CD4-positive, alpha-beta T cell treated with Interleukin-6 at 100 ng/mL for 8 hours (primary cell): Measurements from ENCODE around the gene COL6A2.
"Not testable (repeated sequence)": the region's sequence is repeated elsewhere in the genome, so short reads cannot be mapped to it uniquely, and the experiment has no call there.

Experiments
- DNase-seq: peaks from one replicate; pipeline ENCODE4 v3.0.0-alpha.2; 2020; ENCODE audit warnings: mixed read lengths, low spot score

Gene COL6A2

DNA sequence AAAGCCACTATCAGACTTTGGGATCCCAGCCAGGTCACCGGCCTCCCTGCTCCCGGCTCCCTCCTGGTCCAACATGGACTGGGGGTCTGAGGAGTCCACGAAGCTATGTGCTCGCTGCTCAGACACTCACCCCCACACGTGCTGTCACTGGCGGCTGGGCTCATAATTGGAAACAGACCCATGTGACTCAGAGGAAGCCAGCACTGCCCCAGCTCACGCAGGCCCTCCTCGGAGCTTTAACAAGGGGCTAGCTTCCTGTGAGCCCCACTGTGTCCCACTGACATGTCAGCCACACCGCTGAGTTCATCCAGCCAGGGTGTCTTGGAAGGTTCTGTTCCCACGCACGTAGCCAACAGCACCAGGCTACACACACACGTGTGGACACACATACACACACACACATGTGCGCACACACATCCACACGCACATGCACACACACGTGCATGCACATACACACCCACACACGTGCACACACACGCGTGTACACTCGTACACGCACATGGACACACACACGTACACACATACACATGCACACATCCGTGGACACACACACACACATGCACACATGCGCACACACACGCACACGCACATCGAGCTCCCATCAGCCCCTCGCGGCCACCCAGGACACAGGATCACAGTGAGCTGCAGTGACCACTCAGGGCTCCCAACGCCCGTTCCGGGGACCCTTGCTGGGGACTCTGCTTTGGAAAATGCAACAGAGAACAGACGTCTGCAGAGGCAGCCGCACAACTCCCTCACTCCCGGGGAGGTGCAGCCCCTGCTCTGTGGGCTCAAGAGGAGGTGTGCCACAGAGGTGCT is 18.4 kb upstream of the COL6A2 start:
- DNase-seq = no peak

DNA sequence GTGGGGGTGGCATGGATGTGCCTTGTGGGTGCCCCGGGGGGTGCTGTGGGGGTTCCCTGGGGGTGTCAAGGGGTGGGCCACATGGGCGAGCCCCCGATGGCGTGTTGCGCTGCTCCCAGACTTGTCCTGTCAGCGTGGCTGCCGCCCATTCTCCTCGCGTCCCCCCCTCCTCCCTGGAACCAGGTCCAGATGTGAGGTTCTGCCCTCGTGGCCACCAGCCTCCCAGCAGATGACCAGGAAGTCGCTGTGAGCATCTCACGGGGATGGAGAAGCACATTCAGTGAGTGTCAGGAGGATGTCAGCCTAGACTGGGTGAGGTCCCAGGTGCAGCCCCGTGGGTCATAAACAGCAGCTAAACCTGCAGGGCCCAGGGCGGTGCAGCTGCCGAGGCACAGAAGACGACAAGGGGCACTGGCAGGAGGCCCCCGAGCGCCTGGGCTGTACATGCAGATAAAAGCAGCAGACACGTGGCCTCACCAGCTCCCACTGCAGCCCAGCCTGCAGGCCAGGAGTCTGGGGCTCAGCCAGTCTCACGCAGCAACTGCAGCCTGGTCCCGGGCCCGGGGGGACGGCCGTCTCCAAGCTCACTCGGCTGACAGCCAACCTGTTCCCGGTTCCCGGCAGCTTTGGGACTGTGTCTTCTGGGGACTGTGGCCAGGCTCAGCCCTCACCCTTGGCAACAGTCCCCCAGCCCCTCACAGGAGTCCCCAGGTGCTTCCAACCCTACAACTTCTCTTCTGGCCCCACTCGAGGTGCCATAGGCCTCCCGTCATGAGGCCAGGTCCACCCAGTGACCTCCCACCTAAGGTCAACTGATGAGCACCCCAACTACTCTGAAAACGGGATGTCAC is 17.5 kb upstream of the COL6A2 start:
- no peak for DNase-seq

DNA sequence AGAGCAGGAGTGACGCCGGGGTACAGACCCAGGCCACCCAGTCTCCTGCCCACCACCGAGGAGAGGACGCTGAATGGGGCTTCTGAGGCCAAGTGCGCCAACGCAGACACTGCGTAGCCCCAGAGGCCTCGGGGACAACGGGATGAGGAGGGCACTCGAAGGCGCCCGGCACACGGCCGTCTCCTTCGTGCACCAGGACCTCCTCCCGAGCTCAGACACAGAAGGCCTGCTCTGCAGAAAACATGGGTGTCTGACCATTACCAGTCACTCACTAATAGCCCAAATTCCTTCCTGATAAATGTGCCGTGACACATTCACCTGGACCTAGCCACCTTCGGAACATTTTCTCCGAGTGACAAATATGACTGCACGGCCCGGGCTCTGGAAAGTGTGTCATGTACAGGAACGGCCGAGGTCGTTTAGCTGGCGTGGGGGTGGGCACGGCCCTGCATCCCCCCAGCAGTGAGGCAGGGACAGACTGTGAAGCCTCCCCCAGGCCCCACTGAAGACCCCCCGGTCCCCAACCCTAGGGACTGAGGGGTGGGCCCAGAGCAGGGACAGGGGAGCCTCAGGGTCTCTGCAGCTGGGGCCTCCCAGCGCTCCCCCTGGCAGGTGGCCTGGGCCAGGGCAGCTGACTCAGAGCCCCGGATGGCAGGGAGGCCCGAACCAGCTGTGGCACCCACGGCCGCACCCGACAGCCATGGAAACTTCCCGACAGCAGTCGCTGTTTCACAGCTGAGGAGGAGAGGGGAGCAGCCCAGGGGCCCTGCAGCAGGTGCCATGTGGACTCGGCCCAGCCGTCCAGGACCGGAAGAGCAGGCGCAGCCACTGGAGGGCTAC is 16.7 kb upstream of the COL6A2 start:
- DNase-seq = no peak

DNA sequence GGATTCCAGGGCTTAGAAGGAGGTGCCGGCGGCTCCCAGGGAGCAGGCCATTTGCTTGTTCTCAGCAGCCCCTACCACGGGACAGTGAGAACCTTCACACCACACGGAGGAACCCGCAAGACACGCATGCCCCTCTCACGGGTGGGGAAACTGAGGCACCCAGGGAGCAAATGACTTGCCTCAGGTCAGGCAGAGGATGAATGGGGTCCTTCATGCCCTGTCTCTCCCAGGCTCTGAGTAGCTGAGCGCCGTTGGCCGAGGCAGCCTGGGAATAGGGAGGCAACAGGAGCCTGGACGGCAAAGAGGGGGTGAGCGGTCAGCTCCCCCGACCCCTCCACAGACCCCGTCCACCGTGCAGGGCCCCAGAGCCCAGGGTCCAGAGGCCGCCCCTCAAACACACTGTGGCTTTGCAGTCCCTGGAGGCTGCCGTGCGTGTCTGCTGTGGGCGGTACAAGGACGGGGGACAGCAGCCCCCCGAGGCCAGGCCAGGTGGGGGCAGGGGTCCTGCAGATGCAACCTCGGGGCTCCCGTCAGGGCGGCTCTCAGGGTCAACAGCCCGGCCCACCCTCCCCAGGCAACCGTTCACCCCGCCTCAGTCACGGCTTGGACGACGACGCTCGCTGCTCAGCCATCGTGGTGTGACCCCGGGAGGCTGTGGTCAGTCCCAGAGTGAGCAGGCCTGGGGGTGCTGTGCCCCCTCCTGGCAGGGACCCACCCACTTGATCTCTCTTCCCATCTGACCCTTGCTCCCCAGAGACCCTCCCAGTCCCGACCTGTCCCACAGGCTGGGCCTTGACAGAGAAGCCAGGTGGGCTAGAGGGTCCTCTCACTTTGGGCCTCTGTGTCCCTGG is 15.8 kb upstream of the COL6A2 start:
- DNase-seq = no peak

DNA sequence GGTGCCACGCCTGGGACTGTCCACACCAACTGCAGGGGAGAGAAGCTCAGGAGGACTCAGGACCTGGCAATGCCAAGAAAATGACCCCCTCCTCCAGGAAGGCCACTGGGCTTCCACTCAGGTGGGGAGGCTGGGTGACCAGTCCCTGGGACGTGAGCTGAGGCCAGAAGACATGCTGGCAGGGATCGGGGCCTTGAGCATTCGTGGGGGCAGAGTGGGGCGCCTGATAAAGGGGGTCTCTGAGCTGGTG is 15.3 kb upstream of the COL6A2 start:
- DNase-seq = no peak

DNA sequence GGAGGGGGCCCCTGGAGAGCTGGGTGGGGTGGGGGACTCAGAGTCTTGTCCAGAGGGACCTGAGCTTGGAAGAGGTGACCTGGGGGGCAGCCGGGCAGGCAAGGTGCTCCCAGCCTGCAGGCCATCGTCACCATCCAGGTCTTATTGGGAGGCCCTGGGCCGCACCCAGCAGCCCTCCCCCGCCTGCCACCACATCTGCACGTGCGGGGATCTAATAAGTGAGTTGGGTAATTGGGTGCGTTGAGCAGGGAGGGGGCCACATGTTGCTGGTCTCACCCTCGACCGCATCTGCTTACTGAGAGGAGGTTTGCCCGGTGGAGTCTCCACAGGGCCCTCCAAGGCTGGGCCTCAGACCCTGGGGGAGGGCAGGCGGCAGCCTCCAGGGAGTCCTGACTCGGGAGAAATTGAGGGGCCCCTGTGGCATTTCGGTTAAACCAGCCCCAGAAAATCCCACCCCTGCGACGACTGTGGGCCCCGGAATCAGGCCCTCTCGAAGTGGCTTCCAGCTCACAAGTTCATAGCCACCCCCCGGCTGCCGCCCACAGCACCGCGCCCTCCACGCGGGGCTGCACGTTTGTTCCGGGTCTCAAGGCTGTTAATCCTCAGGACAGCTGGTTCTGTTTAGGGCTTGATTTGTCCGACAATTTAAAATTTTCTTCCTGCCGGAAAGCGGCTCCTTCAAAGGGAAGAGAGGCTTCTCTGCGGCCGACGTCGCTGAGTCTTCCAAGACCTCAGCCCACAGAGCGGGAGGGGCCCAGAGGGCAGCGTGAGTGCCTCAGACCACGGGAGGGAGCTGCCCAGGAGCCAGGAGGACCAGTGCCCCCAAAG is 14.7 kb upstream of the COL6A2 start:
- DNase-seq = no peak

DNA sequence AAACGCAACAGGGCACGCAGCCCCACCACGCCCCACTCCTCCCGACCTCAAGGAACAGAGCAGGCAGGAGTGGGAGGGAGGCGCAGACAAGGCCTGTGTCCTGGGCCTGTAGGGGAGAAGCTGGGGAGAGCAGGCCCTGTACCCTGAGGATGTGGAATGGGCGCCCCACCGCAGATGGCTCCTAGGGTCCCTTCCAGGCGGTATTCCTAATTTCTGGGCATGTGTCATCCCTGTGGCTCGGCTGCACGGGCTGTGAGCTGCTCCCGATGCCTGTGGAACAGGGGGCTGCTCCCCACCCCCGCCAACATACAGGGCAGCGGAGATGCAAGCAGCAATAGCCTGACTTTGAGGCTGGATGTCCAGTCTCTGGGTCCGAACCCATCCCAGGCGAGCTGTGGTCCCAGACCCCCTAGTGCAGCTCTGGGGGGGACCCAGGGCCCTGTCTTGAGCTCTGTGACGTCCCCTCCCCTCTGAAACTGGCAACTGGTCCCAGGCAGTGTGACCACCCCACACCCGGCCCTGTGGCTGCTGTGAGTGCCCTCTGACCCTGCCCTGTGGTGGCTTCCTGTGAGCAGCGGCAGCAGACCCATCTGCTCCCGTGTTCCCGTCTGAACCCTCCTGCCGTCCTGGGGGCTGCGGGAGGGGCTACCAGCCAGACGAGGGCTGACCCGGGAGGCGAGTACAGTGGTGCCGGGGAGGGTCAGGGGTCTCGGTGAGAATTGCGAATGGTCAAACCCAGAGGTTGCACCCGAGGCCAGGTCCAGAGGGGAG is 13.9 kb upstream of the COL6A2 start:
- DNase-seq = no peak

DNA sequence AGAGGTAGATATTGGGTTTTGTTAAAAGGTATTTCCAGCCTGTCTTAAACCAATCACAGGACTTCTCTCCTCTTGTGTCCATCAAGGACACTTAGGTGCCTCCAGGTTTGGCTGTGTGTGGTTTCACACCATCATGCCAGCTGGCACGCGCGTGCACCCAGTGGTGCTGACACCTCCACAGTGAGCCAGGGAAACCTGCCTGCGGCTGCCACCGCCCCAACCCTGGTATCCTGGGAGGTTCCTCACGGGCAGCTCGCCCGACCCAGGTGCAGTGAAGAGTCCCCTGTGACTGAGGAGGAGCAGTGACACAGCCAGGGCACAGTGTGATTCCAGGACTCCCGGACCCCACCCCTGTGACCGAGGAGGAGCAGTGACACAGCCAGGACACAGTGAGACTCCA is 13.2 kb upstream of the COL6A2 start:
- no peak for DNase-seq

DNA sequence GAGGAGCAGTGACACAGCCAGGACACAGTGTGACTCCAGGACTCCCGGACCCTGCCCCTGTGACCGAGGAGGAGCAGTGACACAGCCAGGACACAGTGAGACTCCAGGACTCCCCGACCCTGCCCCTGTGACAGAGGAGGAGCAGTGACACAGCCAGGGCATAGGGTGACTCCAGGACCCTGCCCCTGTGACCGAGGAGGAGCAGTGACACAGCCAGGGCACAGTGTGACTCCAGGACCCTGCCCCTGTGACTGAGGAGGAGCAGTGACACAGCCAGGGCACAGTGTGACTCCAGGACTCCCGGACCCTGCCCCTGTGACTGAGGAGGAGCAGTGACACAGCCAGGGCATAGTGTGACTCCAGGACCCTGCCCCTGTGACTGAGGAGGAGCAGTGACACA is 12.7 kb upstream of the COL6A2 start:
- DNase-seq = not testable (repeated sequence)

DNA sequence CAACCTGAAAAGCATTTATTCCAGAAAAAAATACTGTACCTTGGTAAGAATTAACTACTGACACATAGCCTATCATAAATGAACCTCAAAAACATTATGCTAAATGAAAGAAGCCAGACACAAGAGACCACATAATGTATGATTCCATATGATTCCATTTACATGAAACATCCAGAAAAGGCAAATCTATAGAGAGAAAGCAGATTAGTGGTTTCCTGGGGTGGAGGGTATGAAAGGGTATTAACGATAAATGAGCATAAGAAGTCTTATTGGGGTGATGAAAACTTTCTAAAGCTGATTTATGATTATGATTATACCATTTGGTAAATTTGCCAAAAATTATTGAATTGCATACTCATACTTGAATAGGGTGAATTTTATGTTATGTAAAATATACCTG is 10.3 kb upstream of the COL6A2 start:
- DNase-seq = no peak

DNA sequence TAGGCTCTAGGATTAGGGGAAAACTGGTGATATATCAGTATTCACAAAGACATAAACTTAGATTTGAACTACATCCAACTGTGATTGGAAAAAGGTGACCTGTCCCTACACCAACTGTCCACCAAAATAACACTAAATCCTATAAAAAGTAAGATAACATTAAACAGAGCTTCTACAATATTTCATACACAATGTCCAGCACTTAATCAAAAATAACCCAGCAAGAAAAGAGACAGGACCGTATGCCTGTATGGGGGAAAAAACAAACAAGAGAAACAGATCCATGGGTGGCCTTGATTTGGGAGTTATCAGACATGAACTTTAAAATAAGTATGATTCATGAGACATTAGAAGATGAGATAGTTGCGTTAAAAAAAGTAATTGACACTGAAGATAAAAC is 9.7 kb upstream of the COL6A2 start:
- DNase-seq = no peak

DNA sequence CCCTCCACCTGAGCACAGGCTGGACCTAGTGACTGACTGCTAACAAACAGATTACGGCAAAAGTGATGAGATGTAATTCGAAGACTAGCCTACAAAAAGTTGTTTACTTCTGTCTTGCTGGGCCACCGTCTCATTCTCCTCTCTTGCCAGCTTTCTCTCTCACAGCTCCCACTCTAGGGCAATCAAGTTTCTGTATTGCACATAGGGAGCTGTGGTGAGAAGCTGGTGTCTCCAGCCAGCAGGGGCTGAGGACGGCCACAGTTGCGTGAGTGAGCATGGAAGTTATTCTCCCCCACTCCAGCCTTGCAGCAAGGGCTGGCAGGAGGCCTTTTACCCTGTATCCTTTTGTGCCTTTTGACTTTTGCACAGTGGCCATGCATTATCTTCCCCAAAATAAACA is 8.6 kb upstream of the COL6A2 start:
- DNase-seq = no peak

DNA sequence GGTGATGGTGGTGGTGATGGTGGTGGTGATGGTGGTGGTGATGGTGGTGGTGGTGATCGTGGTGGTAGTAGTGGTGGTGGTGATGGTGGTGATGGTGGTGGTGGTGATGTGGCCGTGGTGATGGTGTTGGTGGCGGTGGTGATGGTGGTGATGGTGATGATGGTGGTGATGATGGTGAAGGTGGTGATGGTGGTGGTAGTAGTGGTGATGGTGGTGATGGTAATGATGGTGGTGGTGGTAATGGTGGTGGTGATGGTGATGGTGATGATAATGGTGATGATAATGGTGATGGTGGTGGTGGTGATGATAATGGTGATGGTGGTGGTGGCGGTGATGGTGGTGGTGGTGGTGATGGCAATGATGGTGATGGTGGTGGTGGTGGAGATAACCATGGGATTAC is 6.8 kb upstream of the COL6A2 start:
- no peak for DNase-seq

DNA sequence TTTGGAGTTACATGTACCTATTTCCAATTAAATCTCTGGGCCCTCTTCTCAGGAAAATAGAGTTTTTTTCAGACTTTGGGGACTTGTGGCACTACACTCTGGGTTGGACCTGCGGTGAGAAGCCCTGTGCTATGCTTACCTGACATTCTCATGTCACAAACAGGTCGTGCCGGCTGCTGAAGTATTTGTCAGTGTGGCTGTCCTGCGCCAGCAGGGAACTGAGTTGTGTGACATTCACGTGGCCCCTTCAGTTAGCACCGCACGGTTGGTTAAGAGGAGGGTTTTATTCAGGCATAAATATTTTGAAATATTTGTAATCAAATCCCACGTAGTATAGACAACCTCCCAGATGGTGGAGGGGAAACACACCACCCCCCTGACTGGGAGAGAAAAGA is 6.3 kb upstream of the COL6A2 start:
- DNase-seq = no peak

DNA sequence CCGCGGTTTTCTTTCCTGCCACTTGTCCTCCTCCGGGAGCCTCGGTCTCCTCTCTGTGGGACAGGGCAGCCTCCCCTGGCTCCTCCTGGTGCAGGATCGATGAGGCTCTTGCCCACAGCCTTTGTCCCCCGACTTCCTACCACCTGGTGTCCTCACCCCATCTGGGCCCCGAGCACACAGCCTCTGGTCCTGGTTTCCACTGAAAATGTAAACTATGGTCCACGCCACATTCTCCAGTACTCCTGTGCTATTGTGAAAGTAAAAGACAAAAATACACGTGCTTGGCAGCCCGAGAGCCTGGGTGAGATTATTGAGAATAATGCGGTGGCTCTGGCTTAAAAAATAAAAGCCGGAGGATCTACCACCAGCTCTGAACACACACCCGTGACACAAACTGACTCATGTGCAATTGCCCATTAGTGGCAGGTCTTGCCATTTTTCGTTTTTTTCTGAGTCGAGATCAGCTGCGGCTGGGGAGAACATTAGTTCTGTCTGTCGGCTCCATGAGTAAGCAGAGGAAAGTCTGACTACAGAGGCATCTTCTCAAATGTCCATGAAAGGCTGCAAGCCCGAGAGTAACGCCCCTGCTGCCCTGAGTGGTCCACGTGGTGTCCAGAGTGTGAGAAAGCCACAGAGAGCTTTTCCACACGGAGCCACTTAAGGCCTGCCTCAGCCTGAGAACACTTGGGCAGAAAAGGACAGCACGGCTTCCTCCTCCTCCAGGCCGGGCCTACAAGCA is 5.7 kb upstream of the COL6A2 start:
- no peak for DNase-seq

DNA sequence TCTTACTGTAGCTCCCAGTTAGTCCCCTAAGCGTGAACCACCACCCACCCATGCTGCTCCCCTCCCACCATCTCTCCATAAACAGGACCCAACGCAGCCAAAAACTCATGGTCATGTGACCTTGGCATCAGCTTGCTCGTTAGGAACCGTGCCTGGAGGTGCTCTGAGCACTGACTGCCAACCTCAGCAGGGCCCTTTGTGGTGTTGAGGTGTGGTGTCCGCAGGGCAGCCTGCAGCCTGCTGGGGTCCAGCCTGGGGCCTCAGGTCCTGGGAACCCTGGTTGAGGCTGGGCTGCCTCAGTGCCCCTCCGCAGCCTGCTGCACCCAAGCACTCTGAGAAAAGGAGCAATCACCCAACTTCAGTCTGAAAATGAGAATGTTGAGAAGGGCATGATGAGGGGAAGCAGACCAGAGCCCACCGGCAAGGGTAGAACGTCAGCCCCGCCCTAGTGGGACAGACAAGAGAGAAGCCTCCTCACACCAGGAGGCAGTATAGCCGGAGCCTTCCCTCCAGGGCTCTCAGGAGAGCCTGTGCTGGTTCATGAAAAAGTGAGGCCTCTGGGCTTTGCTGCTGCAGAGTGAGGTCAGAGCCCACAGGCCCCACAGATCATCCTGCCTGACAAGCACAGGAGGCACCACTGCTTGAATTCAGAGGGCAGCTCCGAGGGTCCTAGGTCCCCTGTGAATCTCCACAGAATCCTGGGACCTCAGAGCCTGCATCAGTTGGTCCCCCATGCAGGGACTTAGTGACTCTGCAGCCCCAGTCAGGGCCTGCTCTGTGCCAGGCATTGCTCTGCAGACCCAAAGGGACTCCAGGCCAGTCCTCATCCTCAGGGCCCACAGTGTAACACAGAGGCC is 4.9 kb upstream of the COL6A2 start:
- DNase-seq = no peak

DNA sequence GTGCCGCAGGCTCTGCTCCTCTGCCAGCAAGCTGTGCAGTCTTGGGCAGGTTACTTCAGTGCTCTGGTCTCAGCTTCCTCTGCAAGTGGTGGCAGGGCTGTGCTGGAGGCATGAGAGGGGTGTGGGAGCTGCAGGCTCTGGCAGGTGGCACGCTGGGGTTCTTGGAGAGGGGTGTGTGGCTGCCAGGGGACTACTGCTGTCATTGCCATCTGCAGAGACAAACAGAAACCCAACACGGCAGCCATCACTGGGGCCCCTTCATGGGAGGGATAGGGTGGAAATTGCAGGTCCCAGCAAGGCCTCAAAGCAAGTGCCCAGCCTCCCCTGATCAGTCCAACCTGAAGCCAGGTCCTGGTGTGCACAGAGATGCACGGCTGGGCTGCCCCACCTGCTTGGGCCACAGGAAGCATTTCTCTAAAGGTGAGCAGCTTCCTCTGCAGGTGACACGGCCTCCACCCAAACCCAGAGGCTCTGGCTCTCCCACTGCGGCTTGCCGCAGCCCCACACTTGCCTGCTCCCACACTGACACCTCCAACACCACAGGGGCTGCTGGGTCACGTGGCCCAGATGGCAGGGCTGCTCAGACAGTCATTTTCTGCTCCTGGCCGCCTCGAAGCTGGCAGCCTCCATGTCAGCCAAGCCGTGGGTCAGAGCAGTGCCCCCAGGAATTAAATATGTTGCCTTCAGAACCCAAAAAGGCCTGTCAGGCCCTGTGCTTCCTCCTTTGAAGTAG is 4.1 kb upstream of the COL6A2 start:
- DNase-seq = no peak
